ENCODE data around the gene PAXX. TPM values are rescaled to one million over a fixed set of nuclear protein-coding genes. Genes with fewer than 3 reads are reported as not detected.

PAXX gene
- polyA plus RNA-seq, 1 donor from 2014 or later = 276 TPM

- Histone ChIP-seq H3K4me3 (ENCODE audit: low read length) (no peak overlapping the region), H3F3A (ENCODE audit: insufficient read depth, low read length, poor library complexity, severe bottlenecking) (no peaks in the 10 kb centered on the region), H3K9ac (ENCODE audit: low read length) (no peak overlapping the region), H2AFZ (ENCODE audit: low read depth, low read length) (no peak overlapping the region), H3K27ac (ENCODE audit: low read length) (no peak overlapping the region), H4K20me1 (ENCODE audit: insufficient read depth) (no peaks in the 10 kb centered on the region), H3K9me3 (ENCODE audit: low read length) (no peaks in the 10 kb centered on the region), H3K4me2 (ENCODE audit: low read length) (no peak overlapping the region), H3K9me2 (ENCODE audit: insufficient read depth, low read length) (no peaks in the 10 kb centered on the region), H3K36me3 (ENCODE audit: insufficient read depth, low read length) (no peaks in the 10 kb centered on the region), H3K27me3 (ENCODE audit: insufficient read depth, low read depth, low read length) (no peaks in the 10 kb centered on the region), H3K79me2 (replicated peaks; ENCODE audit: insufficient read depth, low read length) (no peaks in the 10 kb centered on the region)
- TF ChIP-seq EZH2 (IDR thresholded peaks at IDR 0.05; ENCODE audit: borderline replicate concordance, insufficient read depth, low read length, poor library complexity, severe bottlenecking) (no peak), SMC3 (conservative IDR thresholded peaks at IDR 0.05; ENCODE audit: poor library complexity) (no peak), POLR2AphosphoS5 (IDR thresholded peaks at IDR 0.05) (no peak), TAF1 (IDR thresholded peaks at IDR 0.05; ENCODE audit: low read depth) (no peak), REST (IDR thresholded peaks at IDR 0.05; ENCODE audit: borderline replicate concordance) (no peak), CTCF (IDR thresholded peaks at IDR 0.05; ENCODE audit: poor library complexity, severe bottlenecking) (no peak), EP300 (conservative IDR thresholded peaks at IDR 0.05; ENCODE audit: poor library complexity, severe bottlenecking) (no peak), RAD21 (conservative IDR thresholded peaks at IDR 0.05) (no peak), MXI1 (conservative IDR thresholded peaks at IDR 0.05; ENCODE audit: poor library complexity, severe bottlenecking) (no peak)
Measured at GRCh38 chr9:136954270-136955083, 37.7 kb upstream of the PAXX start.

- Histone ChIP-seq H3K9me3 (ENCODE audit: low read length) (no peaks in the 10 kb centered on the region), H3K27me3 (ENCODE audit: insufficient read depth, low read depth, low read length) (no peaks in the 10 kb centered on the region), H3K36me3 (ENCODE audit: insufficient read depth, low read length) (no peaks in the 10 kb centered on the region), H4K20me1 (ENCODE audit: insufficient read depth) (no peaks in the 10 kb centered on the region), H3K79me2 (replicated peaks; ENCODE audit: insufficient read depth, low read length) (no peaks in the 10 kb centered on the region), H3K4me3 (ENCODE audit: low read length) (no peak overlapping the region), H3F3A (ENCODE audit: insufficient read depth, low read length, poor library complexity, severe bottlenecking) (no peaks in the 10 kb centered on the region), H3K27ac (ENCODE audit: low read length) (no peak overlapping the region), H3K4me2 (ENCODE audit: low read length) (no peak overlapping the region), H2AFZ (ENCODE audit: low read depth, low read length) (no peak overlapping the region), H3K9ac (ENCODE audit: low read length) (no peak overlapping the region), H3K9me2 (ENCODE audit: insufficient read depth, low read length) (no peaks in the 10 kb centered on the region)
- TF ChIP-seq CTCF (IDR thresholded peaks at IDR 0.05; ENCODE audit: poor library complexity, severe bottlenecking) (no peak), TAF1 (IDR thresholded peaks at IDR 0.05; ENCODE audit: low read depth) (no peak), EZH2 (IDR thresholded peaks at IDR 0.05; ENCODE audit: borderline replicate concordance, insufficient read depth, low read length, poor library complexity, severe bottlenecking) (no peak), POLR2AphosphoS5 (IDR thresholded peaks at IDR 0.05) (no peak), REST (IDR thresholded peaks at IDR 0.05; ENCODE audit: borderline replicate concordance) (no peak), SMC3 (conservative IDR thresholded peaks at IDR 0.05; ENCODE audit: poor library complexity) (no peak), RAD21 (conservative IDR thresholded peaks at IDR 0.05) (no peak), EP300 (conservative IDR thresholded peaks at IDR 0.05; ENCODE audit: poor library complexity, severe bottlenecking) (no peak), MXI1 (conservative IDR thresholded peaks at IDR 0.05; ENCODE audit: poor library complexity, severe bottlenecking) (no peak)
Measured at GRCh38 chr9:136955202-136955942, 36.9 kb upstream of the PAXX start.

Data from neural cell (in vitro differentiated cells).